Measurements from ENCODE around the gene HIF3A.

The HIF3A gene

GRCh38 chr19:46386151-46386550, 89.3 kb downstream of the HIF3A start:
- no peak for DNase-seq

- no peak for DNase-seq
These were observed 90.3 kb downstream of the HIF3A start for GRCh38 chr19:46386996-46387712.

GRCh38 chr19:46387713-46388130, 90.9 kb downstream of the HIF3A start:
- DNase-seq: no peak

- DNase-seq: no peak
These were observed 91.7 kb downstream of the HIF3A start for GRCh38 chr19:46388311-46389095.

- no peak for DNase-seq
These were observed 93.4 kb downstream of the HIF3A start for GRCh38 chr19:46390121-46390858.

- no peak for DNase-seq
These were observed 94.0 kb downstream of the HIF3A start for GRCh38 chr19:46390866-46391265.

GRCh38 chr19:46391296-46392251, 94.7 kb downstream of the HIF3A start:
- no peak for DNase-seq

GRCh38 chr19:46392252-46392801, 95.5 kb downstream of the HIF3A start:
- DNase-seq: no peak

- DNase-seq: no peak
These were observed 96.0 kb downstream of the HIF3A start for GRCh38 chr19:46392837-46393236.
